Kidney epithelial cell (primary cell): Measurements from ENCODE around the gene CORO6. TPM values are rescaled to one million over a fixed set of nuclear protein-coding genes. Genes with fewer than 3 reads are reported as not detected.

Source experiments
- DNase-seq: peaks from one replicate; pipeline ENCODE4 v3.0.0-alpha.2; 2010; ENCODE audit warnings: low read depth
- H3K27me3 ChIP-seq: 2 replicates; pipeline ENCODE4 v1.6.0; 2011; ENCODE audit warnings: low read length; ENCODE audit not compliant: control insufficient read depth, insufficient read depth
- H3K36me3 ChIP-seq: 2 replicates; pipeline ENCODE4 v1.5.1; 2011; ENCODE audit warnings: low read length; ENCODE audit not compliant: control insufficient read depth, insufficient read depth
- H3K4me3 ChIP-seq: 2 replicates; pipeline ENCODE4 v1.5.1; 2011; ENCODE audit warnings: low read depth, mild to moderate bottlenecking, control low read depth, low read length
- CTCF ChIP-seq: IDR thresholded peaks from 2 replicates; pipeline ENCODE4 v1.5.1; 2011; ENCODE audit warnings: mild to moderate bottlenecking, moderate library complexity, low read length, control low read depth, inconsistent platforms; ENCODE audit not compliant: insufficient read depth, poor library complexity, severe bottlenecking
- total RNA-seq: library from RNA; depleted of rRNA; stranded (reverse); fragments of >200 nt; gene quantifications from 2 replicates; pipeline ENCODE4 v1.2.3, GENCODE V29; 2015

The CORO6 gene
- total RNA-seq, 1 donor from 2014 or later = 2.2 TPM

DNA sequence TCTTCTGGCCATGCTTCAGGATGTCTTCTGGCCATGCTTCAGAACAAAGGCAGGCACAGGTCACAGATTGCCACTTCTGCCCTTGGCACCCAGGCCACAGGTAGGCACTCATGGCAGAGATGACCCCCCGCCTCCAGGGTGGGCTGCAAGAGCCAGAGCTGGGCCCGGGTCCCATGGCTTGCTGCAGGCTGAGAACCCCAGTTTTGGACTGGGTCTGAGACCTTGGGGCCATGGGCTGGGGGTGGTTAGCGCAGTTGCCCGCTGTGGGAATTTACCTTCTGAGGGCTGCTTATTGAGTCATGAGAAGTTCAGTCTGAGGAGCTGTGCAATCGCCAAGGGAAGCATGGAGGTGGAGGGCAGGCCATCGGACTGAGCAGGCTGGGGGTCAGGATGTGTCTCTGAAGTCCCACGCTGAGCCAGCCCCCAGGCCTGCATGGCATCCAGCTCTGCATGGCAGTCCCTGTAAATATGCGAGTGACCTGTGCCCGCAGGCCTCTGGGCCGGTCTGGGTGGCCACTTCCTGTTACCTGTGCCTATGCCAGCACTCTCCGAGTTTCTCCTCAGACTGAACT, 28.1 kb downstream of the CORO6 start:
- H3K4me3 ChIP-seq = no peak overlapping the region
- DNase-seq = no peak
- no peak for TF ChIP-seq CTCF
- no peaks in the 10 kb centered on the region for H3K36me3 ChIP-seq
- no peaks in the 10 kb centered on the region for H3K27me3 ChIP-seq

DNA sequence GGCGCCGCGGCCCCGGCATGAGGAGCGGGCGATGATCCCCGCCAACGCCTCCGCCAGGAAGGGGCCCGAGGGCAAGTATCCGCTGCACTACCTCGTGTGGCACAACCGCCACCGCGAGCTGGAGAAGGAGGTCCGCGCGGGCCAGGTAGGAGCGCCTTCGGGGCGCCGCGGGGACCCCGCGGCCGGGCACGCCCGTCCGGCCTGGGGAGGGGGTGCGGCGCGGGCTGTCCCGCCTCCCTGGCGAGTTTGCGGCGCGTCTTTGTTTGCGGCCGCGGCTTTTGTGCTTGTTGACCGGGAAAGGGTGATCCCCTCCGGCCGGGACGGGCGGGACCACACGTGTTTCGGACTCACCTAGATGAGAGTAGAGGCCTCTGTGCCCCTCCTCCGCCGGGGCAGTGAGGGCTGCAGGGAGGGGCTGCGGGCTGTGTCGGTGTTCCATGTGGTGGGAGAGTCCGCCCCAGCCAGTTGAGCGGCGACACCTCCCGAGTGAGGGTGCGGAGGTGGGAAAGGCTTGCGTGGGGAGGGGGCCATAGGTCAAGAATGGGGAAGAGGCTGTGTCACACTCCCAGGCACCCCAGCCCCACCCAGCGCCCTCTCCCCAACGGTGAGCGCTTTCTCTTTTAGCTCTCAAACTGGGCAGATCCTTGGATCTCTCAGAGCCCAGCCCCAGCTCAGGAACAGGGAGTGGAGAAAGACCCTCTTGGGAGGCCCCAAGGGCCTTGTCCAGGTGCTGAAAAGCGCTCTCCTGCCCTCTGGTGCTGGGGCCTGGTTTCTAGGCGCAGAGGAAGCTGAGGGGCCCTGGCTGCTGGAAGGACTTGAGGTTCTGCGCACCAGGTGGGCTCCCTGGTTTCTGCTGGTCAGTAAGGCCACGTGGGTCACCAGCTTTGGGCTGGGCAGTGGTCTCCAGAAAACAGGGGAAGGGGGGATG, 28.9 kb downstream of the CORO6 start:
- DNase-seq = no peak
- Histone ChIP-seq H3K27me3 (no peaks in the 10 kb centered on the region), H3K4me3 (peak overlapping the region; percentile 39), H3K36me3 (no peaks in the 10 kb centered on the region)
- TF ChIP-seq CTCF = peak; percentile 40

DNA sequence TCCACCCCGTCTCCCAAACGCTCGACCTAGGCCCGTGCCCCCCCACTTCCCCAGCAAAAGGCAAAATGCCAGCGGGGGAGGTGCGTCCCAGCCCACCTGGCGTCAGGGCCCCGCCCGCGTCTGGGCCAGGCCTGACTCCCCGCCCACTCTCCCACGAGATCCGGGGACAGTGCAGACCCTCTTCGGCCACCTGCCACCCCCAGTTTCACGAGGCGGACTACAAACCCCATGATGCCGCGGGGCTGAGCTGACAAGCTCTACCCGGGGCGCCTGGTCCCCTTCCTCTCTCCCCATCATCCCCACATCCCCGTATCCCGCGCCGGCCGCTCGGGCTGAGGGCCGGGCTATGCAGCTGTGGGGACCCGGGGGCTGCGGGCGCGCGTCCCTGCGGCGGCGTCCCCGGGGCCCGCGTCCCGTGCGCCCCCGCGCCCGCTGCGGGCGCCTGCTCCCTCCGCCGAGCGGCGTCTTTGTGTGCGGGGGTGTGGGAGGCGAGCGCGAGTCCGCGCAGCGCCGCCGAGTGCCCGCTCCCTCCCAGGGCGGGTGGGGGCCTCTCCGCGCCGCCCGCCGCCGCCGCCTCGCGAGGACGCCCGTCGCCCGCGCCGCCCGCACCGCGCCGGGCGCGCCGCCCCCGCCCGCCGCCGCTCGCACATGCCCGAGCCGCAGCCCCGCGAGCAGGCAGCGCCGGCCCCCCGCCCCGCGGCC, 29.7 kb downstream of the CORO6 start, which contains the start of gene ANKRD13B:
Gene ANKRD13B, plus strand, starts transcription at position 283 of the 702 bp plus-strand sequence. CDS start 490 bp downstream, outside the sequence.
- H3K36me3 ChIP-seq = no peaks in the 10 kb centered on the region
- peak within 1 kb of the TSS; percentile 39 for H3K4me3 ChIP-seq
- no peak for DNase-seq
- no peaks in the 10 kb centered on the region for H3K27me3 ChIP-seq
- TF ChIP-seq CTCF = no peak

DNA sequence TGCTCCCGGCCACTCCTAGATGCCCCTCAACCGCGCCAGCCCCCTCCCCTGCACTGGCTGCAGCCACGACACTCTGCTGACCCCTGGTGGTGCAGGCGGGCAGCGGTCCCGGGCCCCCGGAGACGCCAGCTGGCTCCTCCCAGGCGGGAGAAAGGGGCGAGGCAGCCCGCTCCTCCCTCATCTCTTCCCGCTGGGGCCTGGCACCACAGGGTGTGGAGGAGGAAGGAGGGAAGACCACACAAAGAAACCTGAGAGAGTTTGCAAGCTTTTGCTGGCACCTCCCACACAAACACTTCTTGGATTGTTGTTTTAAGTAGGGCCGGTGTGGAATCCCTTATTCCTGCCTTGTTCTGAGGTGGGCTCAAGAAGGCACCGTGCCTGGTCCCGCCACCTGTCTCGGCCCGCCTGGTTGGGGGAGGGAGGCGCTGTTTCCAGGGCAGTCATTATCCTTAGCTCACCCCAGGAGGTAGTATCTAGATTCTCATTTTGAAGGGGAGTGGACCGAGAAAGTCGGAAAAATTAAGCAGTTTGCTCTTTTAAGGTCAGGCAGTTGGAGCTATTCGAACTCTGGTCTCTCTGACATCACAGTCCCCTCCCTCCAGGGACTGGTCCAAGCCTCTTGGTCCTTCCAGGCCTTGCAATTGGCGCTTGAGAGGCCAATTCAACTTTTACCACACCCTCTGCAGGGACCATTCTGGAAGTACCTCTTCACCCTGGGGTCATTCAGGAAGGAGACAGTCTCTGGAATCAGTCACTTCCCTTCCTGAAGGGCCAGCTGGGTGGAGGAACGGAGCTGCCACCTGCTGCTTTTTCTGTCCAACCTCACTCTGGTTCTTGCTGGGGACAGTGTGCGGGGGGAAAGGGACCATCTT, 30.7 kb downstream of the CORO6 start:
- TF ChIP-seq CTCF = peak; percentile 99
- Histone ChIP-seq H3K36me3 (no peaks in the 10 kb centered on the region), H3K27me3 (no peaks in the 10 kb centered on the region), H3K4me3 (peak overlapping the region; percentile 28)
- no peak for DNase-seq

- peak overlapping the region; percentile 28 for H3K4me3 ChIP-seq
- DNase-seq = no peak
- H3K27me3 ChIP-seq = no peaks in the 10 kb centered on the region
- no peaks in the 10 kb centered on the region for H3K36me3 ChIP-seq
- TF ChIP-seq CTCF = no peak
Observed at GRCh38 chr17:29591146-29591736, 31.5 kb downstream of the CORO6 start.
